Stimulated activated CD8-positive, alpha-beta memory T cell treated with anti-CD3 and anti-CD28 coated beads, Interleukin-2, amount 100 ng/mL, for 1 hour (primary cell): Measurements from ENCODE around the gene SHC3.

Source experiments
- DNase-seq, 2 donors: peaks; one replicate each; pipeline ENCODE4 v3.0.0-alpha.2; 2020; ENCODE audit warnings: low read depth in 2 of 2

The SHC3 gene

DNA sequence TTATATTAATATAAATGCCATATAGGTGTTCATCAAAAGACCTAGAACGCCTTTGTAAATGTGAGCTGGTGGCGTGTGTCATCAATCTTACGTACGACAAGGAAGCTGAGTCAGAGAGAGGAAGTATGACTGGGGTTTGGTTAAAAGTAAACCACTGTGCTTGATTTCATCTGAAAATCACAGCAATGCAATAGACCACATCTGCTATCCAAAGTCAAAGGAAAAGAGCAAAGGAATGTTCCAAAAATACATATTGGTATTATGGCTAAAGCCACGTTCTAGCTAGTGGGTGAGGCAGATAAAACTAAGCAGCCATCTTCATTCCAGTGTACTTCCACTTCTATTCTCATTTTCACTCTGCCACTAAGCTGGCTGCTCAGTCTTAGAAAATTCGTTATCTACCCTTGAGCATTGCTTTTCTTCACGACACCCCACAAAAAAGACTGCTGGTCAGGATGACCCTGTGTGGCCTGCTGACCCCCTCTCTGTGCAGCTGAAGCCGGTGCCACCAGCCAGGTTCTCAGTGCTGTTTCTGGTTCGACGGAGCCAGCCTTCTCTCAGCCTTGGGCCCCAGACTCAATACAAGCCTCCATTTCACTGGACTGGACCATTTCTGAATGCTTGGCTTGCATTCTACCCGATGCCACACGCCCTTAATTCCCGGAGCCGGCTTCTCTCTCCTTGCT lies 23.8 kb downstream of the SHC3 start:
- DNase-seq, result no peak

DNA sequence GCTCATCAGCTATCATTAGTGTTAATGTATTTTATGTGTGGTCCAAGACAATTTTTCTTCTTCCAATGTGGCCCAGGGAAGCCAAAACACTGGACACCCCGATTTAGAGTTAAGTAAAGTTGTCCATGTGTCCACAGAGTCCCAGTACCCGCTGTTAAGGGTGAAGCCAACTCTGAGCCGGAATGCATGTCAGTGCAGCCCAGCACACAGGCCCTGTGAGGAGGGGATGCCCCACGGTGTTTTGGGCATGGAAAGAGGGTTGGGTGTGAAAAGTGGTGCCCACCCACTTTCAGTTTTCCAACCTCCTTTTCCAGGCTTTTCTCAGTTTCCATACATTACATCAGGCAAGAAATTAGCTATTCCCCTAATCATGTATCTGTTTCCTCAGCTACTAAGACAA lies 24.4 kb downstream of the SHC3 start:
- DNase-seq, result no peak

DNA sequence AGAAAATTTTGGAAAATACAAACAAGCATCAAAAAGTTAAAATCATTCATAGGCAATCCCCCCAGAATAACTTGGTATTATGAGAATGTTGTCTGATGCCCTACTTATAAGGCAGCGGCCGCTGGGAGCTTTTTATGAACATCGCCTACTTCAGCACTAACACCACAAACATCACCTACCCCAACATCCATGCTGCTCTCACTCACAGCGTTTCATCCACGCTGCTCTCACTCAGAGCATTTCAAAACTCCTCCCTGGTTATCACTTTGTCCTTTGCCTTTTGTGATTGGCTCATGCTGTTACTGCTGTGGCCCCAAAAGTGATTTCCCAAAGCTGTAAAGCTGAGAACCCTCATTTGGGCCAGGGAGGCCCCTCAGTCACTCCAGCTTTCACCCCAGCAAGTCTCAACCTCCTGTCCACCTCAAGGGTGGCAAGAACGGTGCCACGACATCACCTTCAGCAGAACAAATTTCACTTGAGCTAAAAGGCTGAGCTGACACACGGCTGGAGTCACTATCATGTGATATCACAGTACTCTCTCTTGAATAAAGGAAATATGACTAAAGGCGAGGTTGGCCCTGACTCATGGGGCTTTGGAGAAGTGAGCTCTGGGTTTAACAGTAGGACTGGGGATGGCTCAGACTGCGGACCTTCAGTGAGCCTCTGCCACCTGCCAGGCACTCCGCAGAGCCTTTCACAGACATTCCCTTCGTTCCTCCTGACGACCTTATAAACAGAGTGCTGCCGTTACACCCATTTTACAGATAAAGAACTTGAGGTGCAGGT lies 25.2 kb downstream of the SHC3 start:
- DNase-seq, result no peak

DNA sequence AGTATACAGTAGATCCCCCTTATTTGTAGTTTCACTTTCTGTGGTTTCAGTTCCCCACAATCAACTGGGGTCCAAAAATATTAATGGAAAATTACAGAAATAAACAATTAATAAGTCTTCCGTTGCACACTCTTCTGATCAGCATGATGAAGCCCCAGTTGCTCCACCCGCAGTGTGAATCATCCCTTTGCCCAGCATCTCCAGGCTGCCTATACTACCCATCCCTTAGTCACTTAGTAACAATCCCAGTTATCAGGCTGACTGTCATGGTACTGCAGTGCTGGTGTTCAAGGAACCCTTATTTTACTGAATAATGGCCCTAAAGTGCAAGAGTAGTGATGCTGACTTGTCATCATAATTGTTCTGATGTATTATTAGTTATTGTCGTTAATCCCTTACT lies 28.9 kb downstream of the SHC3 start:
- DNase-seq, result no peak

DNA sequence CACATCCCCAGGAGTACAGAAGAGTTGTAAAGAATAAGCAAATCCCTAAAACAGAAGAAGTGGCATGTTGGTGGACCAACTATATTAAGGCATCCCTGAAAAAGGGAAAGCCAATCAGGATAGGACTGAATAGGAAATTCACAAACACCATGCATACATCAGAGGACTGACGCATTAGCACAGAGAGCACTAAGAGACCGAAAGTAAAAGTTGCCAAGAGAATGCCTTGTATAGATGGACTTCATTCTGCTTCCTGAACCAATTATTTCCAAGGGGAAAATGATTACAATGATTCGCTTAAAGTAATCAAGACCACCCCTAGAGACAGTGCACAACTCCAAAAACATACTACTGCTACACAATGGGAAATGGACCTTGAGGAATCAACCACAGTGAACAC lies 33.5 kb downstream of the SHC3 start:
- DNase-seq, result no peak

DNA sequence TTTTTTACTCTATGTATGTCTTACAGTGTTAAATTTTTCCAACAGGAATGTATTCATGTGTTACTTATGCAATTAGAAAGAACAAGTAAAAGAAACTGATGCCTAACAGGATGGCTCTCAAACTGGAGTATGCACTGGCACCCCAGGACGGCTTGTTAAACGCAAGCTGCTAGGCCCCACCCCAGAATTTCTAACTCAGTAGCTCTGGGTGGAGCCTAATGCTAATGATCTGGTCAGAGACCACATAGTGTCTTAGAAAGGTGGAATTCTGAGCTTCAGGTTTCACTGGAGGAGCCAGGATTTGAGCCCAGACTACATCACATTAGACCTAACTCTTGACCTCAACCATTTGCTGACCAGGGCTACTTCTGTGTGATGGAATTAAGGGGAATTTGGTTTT lies 34.4 kb downstream of the SHC3 start:
- no peak for DNase-seq

DNA sequence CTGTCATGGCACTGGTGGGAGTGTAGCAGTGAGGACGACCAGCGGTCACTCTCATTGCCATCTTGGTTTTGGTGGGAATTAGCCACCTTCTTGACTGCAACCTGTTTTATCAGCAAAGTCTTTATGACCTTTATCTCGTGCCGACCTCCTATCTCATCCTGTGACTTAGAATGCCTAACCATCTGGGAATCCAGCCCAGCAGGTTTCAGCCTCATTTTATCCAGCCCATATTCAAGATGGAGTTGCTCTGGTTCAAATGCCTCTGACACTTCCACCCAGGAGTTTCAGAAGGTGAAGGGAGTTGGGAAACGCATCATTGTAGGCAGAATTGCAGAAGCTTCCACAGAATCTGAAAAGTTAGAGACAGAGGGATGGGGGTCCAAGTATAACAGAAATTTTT lies 35.4 kb downstream of the SHC3 start:
- DNase-seq, result no peak

DNA sequence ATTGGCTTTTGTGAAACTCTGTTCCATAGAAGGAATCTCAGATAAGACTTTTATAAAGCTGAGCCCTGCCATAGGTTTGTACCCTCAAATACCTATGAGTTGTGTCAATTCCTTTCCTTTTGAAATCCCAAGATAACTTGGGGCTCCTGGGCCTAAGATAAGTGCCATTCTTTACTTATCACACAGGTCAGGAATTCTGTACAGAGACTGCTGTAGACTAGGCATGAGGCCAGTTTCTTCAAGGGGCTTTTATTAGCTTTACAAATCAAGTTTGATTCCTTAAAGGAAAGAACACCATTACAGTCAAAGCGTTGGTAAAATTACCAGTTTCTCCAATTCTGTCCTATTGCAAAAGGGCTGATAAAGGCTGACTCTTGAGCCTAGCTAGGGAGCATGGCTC lies 39.2 kb downstream of the SHC3 start:
- DNase-seq, result no peak

DNA sequence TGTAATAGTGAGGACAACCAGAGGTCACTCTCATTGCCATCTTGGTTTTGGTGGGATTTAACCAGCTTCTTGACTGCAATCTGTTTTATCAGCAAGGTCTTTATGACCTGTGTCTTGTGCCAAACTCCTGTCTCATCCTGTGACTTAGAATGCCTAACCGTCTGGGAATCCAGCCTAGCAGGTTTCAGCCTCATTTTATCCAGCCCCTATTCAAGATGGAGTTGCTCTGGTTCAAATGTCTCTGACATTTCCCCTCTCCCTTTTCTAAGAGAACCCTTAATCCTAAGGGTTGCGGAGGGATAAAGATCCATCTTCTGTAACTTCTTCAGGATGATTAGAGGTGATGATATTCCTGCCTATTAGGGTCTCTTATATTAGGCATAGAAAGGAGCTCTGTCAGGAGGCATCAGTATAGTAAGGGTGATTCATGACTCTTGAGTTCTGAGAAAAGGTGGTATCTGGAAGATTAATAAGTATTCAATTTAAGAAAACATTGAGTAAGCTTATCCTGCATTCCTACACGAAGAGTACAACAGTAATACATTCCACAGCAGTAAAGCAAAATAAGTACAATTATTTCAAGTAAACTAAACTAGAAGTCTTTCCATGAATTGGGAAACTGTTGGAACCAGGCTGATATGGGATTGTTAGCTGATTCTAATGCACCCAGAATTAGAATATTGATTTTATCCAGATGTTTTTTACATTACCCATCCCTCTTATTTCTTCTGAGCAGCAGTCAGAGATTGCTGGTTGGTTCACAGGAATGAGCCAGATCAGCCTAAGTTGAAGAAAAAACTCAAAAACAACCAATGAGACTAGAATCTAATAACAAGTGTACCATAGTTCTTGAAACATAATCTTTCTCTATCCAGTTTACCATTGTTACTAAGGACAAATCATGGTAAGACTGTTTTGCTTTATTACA lies 39.9 kb downstream of the SHC3 start:
- DNase-seq, result no peak

DNA sequence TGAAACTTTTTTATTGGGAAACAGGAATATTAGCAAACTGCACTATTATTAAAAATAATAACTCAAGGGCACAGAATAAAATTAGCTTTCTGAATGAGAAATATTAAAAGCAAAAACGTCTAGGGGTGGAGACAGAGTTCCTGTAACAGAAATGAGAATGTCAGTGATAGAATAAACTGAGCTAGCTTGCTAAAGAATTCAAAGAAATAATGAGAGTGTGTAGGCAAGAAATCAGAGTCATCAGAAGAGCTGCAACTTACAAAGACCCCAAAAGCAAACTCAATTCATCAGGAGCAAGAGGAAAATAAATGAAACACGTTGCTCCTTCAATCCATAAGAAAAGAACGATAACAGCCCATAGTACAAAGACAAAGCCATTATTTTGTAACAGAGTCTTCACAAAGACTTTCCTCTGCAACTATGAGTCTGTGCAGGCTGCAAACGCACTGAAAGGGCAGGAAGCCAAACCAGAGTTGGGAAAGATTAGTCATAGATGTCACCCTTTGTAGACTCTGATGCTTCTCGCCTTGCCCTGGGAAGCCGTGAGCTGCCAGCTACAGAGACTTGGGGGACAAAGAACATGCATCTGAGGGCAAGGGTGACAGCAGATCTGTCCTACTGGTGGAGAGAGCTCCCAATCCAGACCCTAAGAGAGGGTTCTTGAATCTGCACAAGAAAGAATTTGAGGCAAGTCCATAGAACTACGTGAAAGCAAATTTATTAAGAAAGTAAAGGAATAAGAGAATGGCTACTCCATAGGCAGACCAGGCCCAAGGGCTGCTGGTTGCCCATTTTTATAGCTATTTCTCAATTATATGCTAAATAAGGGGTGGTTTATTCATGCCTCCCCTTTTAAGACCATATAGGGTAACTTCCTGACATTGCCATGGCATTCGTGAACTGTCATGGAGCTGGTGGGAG lies 40.8 kb downstream of the SHC3 start:
- DNase-seq, result no peak

DNA sequence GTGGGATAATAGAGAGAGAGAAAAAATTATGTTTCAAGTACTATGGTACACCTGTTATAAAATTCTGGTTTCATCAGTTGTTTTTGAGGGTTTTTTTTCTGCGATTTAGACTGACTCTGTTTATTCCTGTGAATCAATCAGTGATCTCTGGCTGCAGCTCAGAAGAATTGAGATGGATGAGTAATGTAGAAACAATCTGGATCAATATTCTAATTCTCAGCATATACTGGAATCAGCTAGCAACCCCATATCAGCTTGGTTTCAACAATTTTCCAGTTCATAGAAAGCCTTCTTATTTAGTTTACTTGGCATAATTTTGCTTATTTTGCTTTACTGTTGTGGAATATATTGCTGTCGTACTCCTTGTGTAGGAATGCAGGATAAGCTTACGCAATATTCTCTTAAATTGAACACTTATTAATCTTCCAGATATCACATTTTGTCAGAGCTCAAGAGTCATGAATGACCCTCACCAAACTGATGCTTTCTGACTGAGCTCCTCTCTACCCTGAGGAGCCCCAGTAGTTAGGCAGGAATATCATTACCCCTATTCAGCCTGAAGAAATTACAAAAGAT lies 42.9 kb downstream of the SHC3 start:
- no peak for DNase-seq

DNA sequence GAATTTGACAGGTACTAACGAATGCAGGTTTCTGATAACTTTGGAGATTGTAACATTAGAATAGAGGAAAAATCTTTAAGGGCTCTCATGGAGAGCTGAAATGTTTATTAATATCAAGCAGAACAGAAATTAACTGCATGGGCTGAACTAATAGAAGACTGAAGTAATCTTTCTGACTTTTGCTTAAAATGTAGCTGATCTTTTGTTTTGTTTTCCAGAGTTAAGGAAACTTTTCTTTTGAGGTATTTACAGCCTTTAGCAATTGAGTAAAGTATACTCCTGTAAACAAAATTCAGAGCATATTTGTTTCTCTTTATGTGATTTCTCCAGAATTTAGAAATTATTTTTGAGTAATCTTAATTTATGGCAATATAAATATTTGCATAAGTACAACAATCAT lies 43.9 kb downstream of the SHC3 start:
- DNase-seq, result no peak

DNA sequence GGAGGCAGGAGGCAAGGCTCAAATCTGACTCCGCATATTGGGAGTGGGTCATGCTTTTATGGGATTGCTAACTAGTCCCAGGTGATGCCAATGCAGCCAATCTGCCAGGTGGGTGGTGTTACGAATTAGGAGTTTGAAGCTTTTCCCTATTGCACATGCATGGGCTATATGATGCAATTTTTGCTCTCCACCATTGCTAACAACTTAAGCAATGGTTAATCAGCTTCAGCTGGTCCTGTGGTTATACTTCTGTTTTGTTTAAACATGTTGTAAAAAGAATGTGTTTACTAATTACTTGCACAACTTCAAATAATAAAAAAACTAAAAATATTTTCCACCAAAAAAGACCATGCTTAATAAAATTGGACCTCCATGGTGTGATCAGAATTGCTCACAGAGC lies 55.7 kb downstream of the SHC3 start:
- DNase-seq, result no peak

DNA sequence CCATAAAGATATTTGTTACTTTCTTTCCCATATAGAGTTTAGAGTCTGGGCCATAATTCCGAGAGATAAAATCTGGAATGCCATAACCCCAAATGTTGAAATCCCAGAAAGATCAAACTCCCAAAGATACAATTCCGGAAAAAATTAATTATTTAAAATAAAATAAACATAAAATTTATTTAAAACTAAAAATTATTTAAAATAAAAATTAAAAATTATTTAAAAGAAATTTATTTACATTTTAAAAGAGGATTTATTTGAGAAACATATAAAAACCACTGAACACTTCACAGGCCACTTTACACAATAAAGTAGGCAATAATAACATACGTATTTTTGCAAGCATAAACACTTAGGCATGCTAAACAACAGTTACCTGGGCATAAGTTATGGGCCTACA lies 57.9 kb downstream of the SHC3 start:
- no peak for DNase-seq

DNA sequence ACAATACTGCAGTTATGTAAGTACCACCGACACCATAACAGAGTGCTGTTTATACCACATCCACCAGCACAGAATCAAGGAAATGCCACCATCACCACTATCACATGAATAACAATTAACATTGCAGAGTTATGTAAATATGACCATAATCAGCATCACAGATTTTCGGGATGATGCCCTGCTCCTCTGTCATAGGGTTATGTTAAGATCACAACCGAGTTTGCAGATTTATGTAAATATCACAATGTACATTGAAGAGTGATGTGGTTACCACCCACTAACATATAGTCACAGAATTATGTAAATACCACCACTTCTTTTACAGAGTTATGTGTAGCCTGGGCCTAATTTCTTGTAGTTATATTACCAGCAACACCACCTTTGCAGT lies 61.8 kb downstream of the SHC3 start:
- no peak for DNase-seq

DNA sequence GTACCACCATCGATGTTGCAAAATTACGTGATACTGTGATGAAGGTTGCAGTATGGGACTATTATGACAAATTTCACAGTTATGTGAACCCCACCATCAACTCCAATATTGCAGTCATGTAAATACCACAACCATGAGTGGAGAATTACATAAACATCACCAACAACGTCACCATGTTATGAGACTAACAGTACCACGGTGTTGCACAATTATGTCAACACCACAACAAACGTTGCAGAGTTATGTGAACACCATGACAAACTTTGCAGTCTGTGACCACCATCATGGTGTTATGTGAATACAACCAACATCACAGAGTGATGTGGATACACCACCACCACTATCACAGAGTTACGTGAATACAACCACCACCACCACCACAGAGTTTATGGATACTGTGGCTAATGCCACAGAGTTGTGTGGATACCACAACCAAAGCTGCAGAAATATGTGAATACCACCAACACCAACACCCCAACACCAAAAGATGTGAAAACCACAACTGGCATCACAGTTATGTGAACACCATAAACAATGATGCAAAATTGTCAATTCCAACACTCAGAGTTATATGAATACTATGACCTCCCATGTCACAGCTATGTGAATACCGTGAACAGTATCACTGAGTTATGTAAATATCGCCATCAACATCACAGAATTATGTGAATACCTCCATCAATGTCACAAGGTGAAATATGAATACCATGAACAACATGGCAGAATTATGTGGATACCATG lies 62.4 kb downstream of the SHC3 start:
- DNase-seq, result no peak

DNA sequence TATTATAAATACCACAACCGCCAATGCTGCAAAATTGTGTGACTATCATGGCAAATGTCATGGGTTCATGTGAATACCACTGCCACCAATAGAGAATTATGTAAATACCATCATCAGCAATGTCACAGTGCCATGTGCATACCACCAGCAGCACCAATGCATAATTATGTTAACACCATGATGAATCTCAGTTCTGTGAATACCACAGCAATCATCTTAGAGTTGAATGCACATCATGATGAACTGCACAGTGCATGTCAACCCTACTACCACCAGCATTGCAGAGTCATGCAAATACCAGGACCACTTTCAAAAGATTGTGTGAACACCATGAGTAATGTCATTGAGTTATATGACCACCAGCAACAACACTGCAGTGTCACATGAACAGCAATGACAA lies 63.2 kb downstream of the SHC3 start:
- DNase-seq, result no peak

DNA sequence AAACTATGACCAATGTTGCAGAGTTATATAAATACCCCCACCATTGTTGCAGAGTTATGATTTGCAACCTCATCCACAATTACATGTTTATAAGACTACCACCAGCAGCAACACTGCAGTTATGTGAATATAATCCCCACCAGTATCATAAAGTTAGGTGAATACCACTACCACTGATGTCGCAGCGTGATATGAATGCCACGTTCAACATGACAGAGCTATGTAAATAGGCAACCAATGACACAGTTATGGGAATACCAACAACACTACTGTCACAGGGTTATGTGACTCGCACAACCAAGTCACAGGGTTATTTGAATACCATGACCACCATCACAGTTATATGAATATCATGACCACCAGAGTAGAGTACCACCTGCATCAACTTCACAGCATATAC lies 63.9 kb downstream of the SHC3 start:
- DNase-seq, result no peak

DNA sequence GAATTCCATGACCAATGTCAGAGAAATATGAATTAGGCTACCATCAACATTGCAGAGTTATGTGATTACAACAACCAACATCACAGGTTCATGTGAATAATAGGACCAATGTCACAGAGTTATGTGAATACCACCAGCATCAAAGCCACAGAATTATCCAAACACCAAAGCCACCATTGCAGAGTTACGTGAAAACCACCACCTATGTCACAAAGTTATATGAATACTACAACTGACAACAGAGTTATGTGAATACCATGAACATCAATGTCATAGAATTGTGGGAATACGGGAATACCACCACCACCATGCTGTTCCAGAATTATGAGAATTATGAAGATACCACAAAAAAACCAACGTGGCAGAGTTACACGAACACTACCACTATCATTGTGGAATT lies 64.8 kb downstream of the SHC3 start:
- DNase-seq, result no peak

DNA sequence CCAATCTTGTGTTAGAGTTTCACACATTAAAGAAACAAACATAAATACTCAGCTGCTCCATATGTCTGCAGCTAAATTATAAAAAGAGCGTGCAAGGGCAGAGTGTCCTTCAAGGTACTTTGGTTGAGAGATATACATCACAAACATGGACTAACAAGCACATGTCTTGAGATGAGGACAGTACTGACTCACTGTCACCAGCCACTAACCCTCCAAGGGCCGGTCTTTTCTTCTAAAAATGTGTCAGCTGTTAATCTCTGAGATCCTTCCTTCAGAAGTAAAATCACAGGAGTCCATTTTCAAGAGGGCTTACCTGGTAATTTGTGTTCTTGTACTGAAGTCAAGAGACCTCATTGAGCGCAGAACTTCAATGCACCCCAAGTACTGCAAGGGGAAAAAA lies 66.4 kb downstream of the SHC3 start:
- no peak for DNase-seq
